Muscle of back (tissue), 11 donors: ENCODE measurements around the gene FHIT. TPM values are rescaled to one million over a fixed set of nuclear protein-coding genes. Genes with fewer than 3 reads are reported as not detected.

Experiments
- DNase-seq, 3 donors: peaks; one replicate each; pipeline versions ENCODE4 v3.0.0 to v3.0.0-alpha.2; 2013
- polyA plus RNA-seq, 10 donors: library from polyadenylated mRNA; unstranded; fragments of 120-200 nt; gene quantifications; one replicate each; pipeline ENCODE4 v1.2.1, GENCODE V29; 2013; ENCODE audit not compliant: insufficient read length in 10 of 10

Gene FHIT
- polyA plus RNA-seq, 10 donors, result 4.2 to 8.0 (median 5.8) TPM

DNA sequence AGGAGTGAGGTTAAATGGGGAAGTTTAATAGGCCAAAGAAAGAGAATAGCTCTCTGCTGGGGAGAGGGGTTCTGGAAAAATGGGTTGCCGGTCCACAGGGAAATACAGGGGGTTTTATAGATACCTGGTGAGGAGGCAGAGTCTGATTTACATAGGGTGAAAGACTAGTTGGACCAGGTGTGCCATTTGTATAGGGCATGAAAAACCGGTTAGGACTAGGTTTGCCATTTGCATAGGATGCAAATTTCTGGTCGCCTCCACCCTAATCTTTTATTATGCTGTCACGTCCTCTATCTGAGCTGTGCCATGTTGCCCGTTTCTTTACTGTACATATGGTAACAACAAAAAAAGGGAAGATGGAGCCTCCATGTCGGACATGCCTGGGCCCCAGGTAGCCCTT, 960.1 kb downstream of the FHIT start:
- no peak for DNase-seq

- DNase-seq, result no peak
Observed at GRCh38 chr3:60290122-60290492, 961.1 kb downstream of the FHIT start.

- DNase-seq, result peak in 1 of 3 donors; percentile 10
Observed at GRCh38 chr3:60289341-60290121, 961.7 kb downstream of the FHIT start.

DNA sequence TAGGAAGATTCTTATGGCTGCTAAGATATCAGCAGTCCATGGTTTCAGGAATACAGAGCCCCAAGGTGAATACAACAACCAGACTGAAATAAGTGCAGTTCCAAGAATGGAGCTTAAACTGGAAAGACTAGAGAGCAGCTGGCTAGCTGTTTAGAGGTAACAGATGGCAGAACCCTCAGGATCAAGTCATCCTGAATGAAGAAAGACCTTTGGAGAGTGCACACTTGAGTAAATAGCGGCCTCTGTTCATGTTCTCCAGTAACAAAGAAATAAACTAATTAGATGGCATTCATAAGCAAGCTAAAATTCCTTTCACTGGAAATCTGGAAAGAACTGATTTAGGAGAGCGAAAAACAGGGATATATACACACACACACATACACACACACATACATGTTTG, 968.4 kb downstream of the FHIT start:
- DNase-seq, result no peak

GRCh38 chr3:60281970-60282369, 969.3 kb downstream of the FHIT start:
- DNase-seq, result no peak

DNA sequence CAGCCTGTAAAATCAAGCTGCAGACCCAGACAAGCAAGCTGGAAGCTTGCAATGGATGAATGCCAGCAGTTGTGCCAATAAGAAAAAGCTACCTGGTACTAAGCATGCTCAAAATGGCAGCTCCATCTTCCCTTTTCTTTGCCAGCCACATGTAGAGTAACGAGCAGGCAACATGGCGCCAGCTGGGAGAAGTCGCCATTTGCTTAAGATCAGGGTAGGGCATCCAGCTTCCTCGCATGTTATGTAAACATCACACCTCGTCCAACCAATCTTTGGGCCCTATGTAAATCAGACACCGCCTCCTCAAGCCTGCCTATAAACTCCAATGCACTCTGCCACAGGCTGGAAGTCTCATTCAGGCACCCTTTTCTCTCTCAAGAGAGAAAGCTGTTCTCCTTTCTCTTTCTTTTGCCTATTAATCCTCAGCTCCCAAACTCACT, 973.9 kb downstream of the FHIT start:
- DNase-seq, result no peak

DNA sequence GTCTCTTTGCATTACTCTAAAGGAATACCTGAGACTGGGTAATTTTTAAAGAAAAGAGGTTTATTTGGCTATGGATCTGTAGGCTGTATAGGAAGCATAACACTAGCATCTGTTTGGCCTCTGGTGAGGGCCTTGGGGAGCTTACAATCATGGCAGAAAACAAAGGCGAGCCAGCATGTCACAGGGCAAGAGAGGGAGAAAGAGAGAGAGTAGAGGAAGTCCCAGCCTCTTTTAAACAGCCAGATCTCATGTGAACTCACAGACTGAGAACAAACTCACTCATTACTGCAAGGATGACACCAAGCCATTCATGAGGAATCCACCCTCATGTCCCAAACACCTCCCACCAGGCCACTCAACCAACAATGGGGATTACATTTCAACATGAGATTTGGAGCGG, 974.6 kb downstream of the FHIT start:
- DNase-seq, result no peak

- no peak for DNase-seq
Observed at GRCh38 chr3:60274646-60275045, 976.6 kb downstream of the FHIT start.

DNA sequence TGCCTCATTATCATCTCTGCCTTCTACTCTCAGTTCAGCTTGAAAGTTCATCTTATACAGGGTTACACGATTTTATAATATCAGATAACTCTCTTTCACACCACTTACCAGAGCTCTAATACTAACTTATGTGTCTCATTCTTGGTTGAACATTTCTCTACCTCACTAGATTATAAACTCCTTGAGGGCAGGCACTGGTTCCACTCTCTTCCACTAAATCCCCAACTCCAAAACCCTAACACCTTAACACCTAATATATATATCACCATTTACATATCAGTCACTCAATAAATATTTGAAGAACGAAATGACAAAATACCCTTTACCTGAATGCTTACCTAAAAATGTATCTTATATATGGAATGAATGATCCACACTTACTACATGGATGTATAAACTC, 977.2 kb downstream of the FHIT start:
- DNase-seq, result no peak

DNA sequence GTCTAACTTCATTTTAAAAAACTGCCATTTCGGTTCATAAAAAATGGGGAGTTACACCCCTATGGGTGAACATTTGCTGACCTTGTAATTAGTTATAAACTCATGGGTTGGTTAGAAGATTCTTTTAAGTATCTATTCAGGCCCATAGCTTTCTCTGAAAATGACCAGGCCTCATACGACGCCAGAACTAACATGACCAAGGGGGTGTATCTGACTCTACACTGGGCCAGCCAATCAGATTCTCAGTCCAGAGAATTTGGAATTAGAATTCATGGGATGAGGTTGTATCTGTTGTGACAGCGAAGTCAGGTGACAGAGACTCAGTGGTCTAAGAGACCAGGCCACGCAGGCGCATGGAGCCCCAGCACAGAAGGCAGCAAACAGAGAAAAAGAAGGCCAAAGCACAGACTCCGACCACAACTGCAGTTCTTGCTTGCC, 981.4 kb downstream of the FHIT start:
- DNase-seq, result no peak

DNA sequence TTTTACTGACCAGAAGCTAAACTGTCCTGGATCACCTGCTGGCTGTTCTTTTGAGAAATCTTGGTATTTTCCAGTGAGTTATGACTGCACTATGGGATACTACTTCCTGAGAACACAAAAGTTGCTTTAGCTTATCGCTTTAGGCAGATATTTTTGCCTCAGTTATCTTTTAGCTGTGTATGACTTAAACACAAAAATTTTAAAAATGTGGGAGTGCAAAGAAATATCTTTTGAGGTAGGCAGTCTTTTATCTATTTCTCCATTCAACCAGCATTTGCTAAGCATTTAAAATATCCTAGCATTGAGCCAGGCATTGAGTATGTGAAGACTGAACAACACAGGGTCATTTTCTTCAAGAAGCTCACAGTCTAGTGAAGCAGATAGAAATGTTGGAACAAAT, 981.9 kb downstream of the FHIT start:
- no peak for DNase-seq

- no peak for DNase-seq
Observed at GRCh38 chr3:60268123-60268522, 983.1 kb downstream of the FHIT start.

GRCh38 chr3:60266444-60266843, 984.8 kb downstream of the FHIT start:
- DNase-seq, result no peak

DNA sequence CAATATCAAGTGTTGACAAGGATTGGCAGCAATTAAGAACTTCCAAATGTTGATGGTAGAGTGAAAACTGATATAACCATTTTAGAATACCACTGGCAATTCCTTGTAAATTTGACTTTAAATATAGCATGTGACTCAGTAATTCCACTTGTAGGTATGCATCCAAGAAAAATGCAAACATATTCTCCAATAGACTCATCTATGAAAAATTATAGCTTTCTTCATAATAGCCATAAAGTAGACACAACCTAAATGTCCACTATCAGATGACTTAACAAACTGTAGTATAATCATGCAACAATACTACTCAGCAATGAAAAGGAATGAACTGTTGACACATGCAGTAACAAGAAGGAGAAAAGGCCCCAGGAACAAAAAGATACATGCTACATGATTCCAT, 988.1 kb downstream of the FHIT start:
- no peak for DNase-seq

GRCh38 chr3:60262546-60262945, 988.7 kb downstream of the FHIT start:
- DNase-seq, result no peak

- no peak for DNase-seq
Observed at GRCh38 chr3:60260546-60260945, 990.7 kb downstream of the FHIT start.

- no peak for DNase-seq
Observed at GRCh38 chr3:60250810-60251209, 1000.4 kb downstream of the FHIT start.

DNA sequence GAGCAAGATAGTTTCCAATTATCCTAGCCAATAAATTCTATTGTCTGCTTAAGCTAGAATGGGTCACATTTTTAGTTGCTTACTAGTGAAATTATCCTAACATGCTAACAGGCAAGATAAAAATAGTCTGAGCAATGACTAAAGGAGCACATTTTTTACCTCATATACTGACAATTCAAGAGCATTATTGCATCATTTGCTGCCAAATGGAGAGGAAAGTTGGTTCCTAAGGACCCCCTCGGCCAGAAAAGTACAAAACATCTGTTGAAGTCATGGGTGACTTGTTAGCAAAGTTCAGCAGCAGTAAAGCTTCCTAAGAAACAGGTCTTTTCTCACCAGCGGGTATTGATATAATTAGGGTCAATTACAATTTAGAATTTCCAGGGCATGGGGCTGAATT, 1001.0 kb downstream of the FHIT start:
- DNase-seq, result peak in 1 of 3 donors; percentile 6

DNA sequence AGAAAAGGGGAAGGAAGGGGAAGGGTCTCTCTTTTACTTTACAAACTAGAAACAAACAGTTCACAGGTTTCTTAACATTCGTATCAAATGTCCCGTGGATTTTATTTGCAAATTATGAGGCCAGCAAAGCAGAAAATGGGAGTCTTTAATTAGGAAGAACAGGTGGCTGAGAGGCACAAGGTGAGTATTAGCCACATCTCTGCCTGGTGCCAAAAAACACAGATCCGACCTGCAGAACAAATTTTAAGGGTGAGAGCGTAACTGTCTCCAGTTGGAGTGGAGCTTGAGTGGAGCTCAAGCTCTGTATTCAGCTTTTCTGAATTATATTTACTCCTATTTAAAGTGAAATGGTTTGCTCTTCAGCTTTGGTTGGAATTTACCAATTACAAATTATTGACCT, 1004.9 kb downstream of the FHIT start:
- DNase-seq, result no peak

DNA sequence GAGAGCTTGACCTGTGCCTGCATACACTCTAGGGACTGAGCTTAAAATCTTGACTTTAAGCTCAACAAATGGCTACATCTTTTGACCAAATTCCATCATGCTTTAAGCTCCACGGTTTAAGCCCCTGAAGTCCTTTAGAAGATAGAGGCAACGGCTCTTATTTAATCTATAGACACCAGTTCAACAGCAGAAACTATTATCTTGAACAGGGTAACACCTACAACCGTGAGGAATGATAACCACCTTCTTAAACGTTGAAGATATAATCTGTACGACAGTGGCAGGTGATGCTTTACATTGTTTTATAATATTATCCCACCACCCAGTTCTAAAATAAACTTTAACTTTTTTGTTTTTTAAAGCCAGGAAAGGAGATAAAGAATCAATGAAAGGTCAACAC, 1007.8 kb downstream of the FHIT start:
- DNase-seq, result no peak

DNA sequence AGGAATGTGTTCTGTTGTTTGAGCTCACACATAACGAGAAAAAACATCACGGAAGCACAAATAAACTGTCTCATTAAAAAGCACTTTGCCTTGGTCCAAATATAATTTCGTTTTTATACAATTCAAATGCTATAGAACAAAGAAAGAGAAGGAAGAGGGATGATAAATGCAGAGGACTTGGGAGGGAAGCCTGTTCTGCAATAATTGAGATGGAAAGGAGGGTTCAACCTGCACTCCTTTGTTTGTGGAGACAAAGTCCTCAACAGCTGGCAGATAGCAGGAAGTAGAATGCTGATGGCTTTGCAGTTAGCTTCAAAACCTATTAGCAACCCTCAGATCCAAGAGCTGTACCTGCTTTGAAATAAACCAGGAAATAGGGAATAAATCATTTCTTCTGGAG, 1010.8 kb downstream of the FHIT start:
- no peak for DNase-seq

GRCh38 chr3:60238550-60238949, 1012.7 kb downstream of the FHIT start:
- no peak for DNase-seq

- DNase-seq, result no peak
Observed at GRCh38 chr3:60229502-60229901, 1021.8 kb downstream of the FHIT start.

DNA sequence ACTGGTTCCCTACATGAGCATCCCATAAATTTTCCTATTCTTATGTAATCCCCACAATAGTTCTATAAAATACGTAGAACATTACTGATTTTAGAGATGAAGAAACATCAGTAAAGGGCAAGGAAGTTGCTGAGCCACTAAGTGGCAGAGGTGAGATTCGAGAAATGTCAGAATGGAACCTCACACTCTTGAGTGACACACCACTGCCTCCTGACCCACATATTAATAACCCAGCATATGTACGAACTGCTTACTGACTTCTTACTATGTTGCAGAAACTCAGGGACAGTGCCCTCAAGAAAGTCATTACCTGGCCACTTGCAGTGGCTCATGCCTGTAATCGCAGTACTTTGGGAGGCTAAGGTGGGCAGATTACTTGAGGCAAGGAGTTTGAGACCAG, 1022.4 kb downstream of the FHIT start:
- DNase-seq, result no peak
